OCI-LY3 (cell line): ENCODE data around the gene MED16.

Experiments used
- H2AFZ ChIP-seq: fragments of 200-600, 300-600 bp; shearing (Covaris generic); 2 replicates; pipeline ENCODE4 v1.6.0; 2014; ENCODE audit warnings: antibody characterized with exemption, low read depth, low read length
- H3K27ac ChIP-seq: fragments of 200-600, 300-600 bp; sonication (generic); 2 replicates; pipeline ENCODE4 v1.5.1; 2014; ENCODE audit warnings: mild to moderate bottlenecking, low read length, moderate library complexity, mixed read lengths
- H3K27me3 ChIP-seq: fragments of 200-600, 300-600 bp; sonication (generic); 2 replicates; pipeline ENCODE4 v1.6.1; 2014; ENCODE audit warnings: low read depth, low read length, mixed read lengths
- H3K36me3 ChIP-seq: fragments of 200-600, 300-600 bp; sonication (generic); replicated peaks from 2 replicates; pipeline ENCODE3; 2014; ENCODE audit warnings: low read depth, low read length, mixed read lengths
- H3K4me1 ChIP-seq: fragments of 300-600, 200-600 bp; sonication (generic); 2 replicates; pipeline ENCODE4 v1.6.1; 2014; ENCODE audit warnings: low read length, mixed read lengths
- H3K4me2 ChIP-seq: fragments of 200-600, 300-600 bp; sonication (generic); 2 replicates; pipeline ENCODE4 v1.6.1; 2014; ENCODE audit warnings: low read length, mixed read lengths
- H3K4me3 ChIP-seq: fragments of 300-600, 200-600 bp; sonication (generic); 2 replicates; pipeline ENCODE4 v1.5.1; 2014; ENCODE audit warnings: antibody characterized with exemption, mild to moderate bottlenecking, low read length, moderate library complexity
- H3K79me2 ChIP-seq: fragments of 300-600, 200-600 bp; shearing (Covaris generic); 2 replicates; pipeline ENCODE4 v1.6.1; 2014; ENCODE audit warnings: mild to moderate bottlenecking, low read length, mixed read lengths
- H3K9ac ChIP-seq: fragments of 300-600, 200-600 bp; shearing (Covaris generic); 2 replicates; pipeline ENCODE4 v1.6.0; 2014; ENCODE audit warnings: mild to moderate bottlenecking, low read length, moderate library complexity
- H3K9me3 ChIP-seq: fragments of 200-600, 300-600 bp; shearing (Covaris generic); 2 replicates; pipeline ENCODE4 v1.6.1; 2014; ENCODE audit warnings: low read length, mixed read lengths; ENCODE audit not compliant: insufficient read depth
- H4K20me1 ChIP-seq: fragments of 200-600, 300-600 bp; sonication (generic); 2 replicates; pipeline ENCODE4 v1.6.1; 2016; ENCODE audit warnings: low read length, mixed read lengths; ENCODE audit not compliant: insufficient read depth
- EZH2phosphoT487 ChIP-seq: fragments of 200-600 bp; shearing (Covaris generic); IDR thresholded peaks from 2 replicates; pipeline ENCODE4 v1.6.1; 2018; ENCODE audit warnings: antibody characterized with exemption, mixed run types, low read depth
- TF ChIP-seq, protein P1 (sequence below): fragments of 200-600, 300-600 bp; sonication (generic); IDR thresholded peaks from 2 replicates; pipeline ENCODE4 v1.5.1; 2014; ENCODE audit warnings: antibody characterized with exemption, low read length, low read depth

MED16 gene

GRCh38 chr19:926589-927350, 33.8 kb upstream of the MED16 start:
- peaks cover 31% of the 10 kb centered on the region for H3K36me3 ChIP-seq
- peak overlapping the region; percentile 85 for H3K4me3 ChIP-seq
- H3K4me2 ChIP-seq: peak overlapping the region; percentile 83
- no peaks in the 10 kb centered on the region for H3K27me3 ChIP-seq
- H3K9me3 ChIP-seq: no peaks in the 10 kb centered on the region
- peak overlapping the region; percentile 85 for H3K27ac ChIP-seq
- peaks cover 29% of the 10 kb centered on the region for H4K20me1 ChIP-seq
- peaks cover 25% of the 10 kb centered on the region for H3K4me1 ChIP-seq
- H2AFZ ChIP-seq: no peak overlapping the region
- H3K9ac ChIP-seq: peak overlapping the region; percentile 99
- H3K79me2 ChIP-seq: peaks cover 45% of the 10 kb centered on the region
- TF ChIP-seq EZH2phosphoT487: no peak
- TF ChIP-seq, protein P1, sequence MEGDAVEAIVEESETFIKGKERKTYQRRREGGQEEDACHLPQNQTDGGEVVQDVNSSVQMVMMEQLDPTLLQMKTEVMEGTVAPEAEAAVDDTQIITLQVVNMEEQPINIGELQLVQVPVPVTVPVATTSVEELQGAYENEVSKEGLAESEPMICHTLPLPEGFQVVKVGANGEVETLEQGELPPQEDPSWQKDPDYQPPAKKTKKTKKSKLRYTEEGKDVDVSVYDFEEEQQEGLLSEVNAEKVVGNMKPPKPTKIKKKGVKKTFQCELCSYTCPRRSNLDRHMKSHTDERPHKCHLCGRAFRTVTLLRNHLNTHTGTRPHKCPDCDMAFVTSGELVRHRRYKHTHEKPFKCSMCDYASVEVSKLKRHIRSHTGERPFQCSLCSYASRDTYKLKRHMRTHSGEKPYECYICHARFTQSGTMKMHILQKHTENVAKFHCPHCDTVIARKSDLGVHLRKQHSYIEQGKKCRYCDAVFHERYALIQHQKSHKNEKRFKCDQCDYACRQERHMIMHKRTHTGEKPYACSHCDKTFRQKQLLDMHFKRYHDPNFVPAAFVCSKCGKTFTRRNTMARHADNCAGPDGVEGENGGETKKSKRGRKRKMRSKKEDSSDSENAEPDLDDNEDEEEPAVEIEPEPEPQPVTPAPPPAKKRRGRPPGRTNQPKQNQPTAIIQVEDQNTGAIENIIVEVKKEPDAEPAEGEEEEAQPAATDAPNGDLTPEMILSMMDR: no peak

DNA sequence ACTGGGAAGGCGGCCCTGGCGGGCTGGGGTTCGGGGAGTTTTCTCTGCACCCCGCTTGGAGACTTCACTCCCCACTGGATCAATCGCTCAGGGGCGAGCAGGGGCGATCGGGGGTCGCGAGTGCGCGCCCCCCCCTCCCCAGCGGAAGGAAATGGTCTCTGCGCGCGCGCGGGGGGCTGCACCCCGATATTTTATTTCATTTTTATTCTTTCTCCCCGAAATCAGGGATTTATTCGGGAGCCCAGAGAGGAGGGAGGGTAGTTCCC, 33.3 kb upstream of the MED16 start:
- no peak overlapping the region for H2AFZ ChIP-seq
- peak overlapping the region; percentile 85 for H3K27ac ChIP-seq
- H3K27me3 ChIP-seq: no peaks in the 10 kb centered on the region
- peaks cover 27% of the 10 kb centered on the region for H4K20me1 ChIP-seq
- peaks cover 28% of the 10 kb centered on the region for H3K4me1 ChIP-seq
- peak overlapping the region; percentile 74 for H3K4me2 ChIP-seq
- TF ChIP-seq, protein P1: no peak
- TF ChIP-seq EZH2phosphoT487: no peak
- H3K79me2 ChIP-seq: peaks cover 43% of the 10 kb centered on the region
- H3K4me3 ChIP-seq: peak overlapping the region; percentile 85
- no peaks in the 10 kb centered on the region for H3K9me3 ChIP-seq
- peak overlapping the region; percentile 99 for H3K9ac ChIP-seq
- peaks cover 29% of the 10 kb centered on the region for H3K36me3 ChIP-seq

- H3K4me1 ChIP-seq: peaks cover 30% of the 10 kb centered on the region
- peak within 1 kb of the TSS; percentile 99 for H3K9ac ChIP-seq
- H4K20me1 ChIP-seq: peaks cover 24% of the 10 kb centered on the region
- peak within 1 kb of the TSS; percentile 89 for H3K4me2 ChIP-seq
- H3K36me3 ChIP-seq: peaks cover 27% of the 10 kb centered on the region
- H3K27ac ChIP-seq: peak within 1 kb of the TSS; percentile 85
- H3K27me3 ChIP-seq: no peaks in the 10 kb centered on the region
- TF ChIP-seq, protein P1: no peak
- no peak for TF ChIP-seq EZH2phosphoT487
- H3K79me2 ChIP-seq: peaks cover 43% of the 10 kb centered on the region
- H2AFZ ChIP-seq: no peak within 1 kb of the TSS
- H3K9me3 ChIP-seq: no peaks in the 10 kb centered on the region
- peak within 1 kb of the TSS; percentile 85 for H3K4me3 ChIP-seq
Observed at GRCh38 chr19:925526-926322, 32.7 kb upstream of the MED16 start, which contains the start of gene ARID3A. TSS of gene ARID3A (plus strand) at chr19:926035. CDS start at chr19:929529, 3,494 bp downstream.

GRCh38 chr19:925087-925525, 32.1 kb upstream of the MED16 start:
- Histone ChIP-seq H3K27me3 (no peaks in the 10 kb centered on the region), H3K4me2 (peak overlapping the region; percentile 89), H3K36me3 (peaks cover 25% of the 10 kb centered on the region), H3K9me3 (no peaks in the 10 kb centered on the region), H4K20me1 (peaks cover 22% of the 10 kb centered on the region), H3K27ac (peak overlapping the region; percentile 85), H3K9ac (peak overlapping the region; percentile 99), H3K79me2 (peaks cover 43% of the 10 kb centered on the region), H2AFZ (no peak overlapping the region), H3K4me1 (peaks cover 30% of the 10 kb centered on the region), H3K4me3 (peak overlapping the region; percentile 85)
- no peak for TF ChIP-seq EZH2phosphoT487
- TF ChIP-seq, protein P1: no peak
